Activated CD8-positive, alpha-beta memory T cell treated with anti-CD3 and anti-CD28 coated beads, Interleukin-2, amount 50 U/mL, for 1 hour (primary cell): Measurements from ENCODE around the gene C4orf46.
"Not testable (repeated sequence)": the region's sequence is repeated elsewhere in the genome, so short reads cannot be mapped to it uniquely, and the experiment has no call there.

Experiments
- DNase-seq: peaks from one replicate; pipeline ENCODE4 v3.0.0-alpha.2; 2020; ENCODE audit errors: extremely low read depth

Gene C4orf46

GRCh38 chr4:158671665-158671914 lies at the start of gene C4orf46:
TSS of gene C4orf46 (minus strand) at chr4:158671887. CDS start at chr4:158671801, 86 bp downstream.
- no peak for DNase-seq

GRCh38 chr4:158715802-158716201 lies 44.1 kb upstream of the C4orf46 start:
- DNase-seq: no peak

GRCh38 chr4:158714937-158715336 lies 43.2 kb upstream of the C4orf46 start:
- DNase-seq: no peak

GRCh38 chr4:158712622-158713021 lies 40.9 kb upstream of the C4orf46 start:
- not testable (repeated sequence) for DNase-seq

- DNase-seq: no peak
These were observed 39.1 kb upstream of the C4orf46 start for GRCh38 chr4:158710814-158711213.

GRCh38 chr4:158704274-158704673 lies 32.6 kb upstream of the C4orf46 start:
- no peak for DNase-seq

GRCh38 chr4:158688813-158689212 lies 17.1 kb upstream of the C4orf46 start:
- DNase-seq: no peak

- DNase-seq: no peak
These were observed 10.4 kb upstream of the C4orf46 start for GRCh38 chr4:158682066-158682465.

- no peak for DNase-seq
These were observed 9.9 kb upstream of the C4orf46 start for GRCh38 chr4:158681629-158682028.

- no peak for DNase-seq
These were observed 7.1 kb upstream of the C4orf46 start for GRCh38 chr4:158678767-158679166.

GRCh38 chr4:158676076-158676475 lies 4.4 kb upstream of the C4orf46 start:
- DNase-seq: no peak

GRCh38 chr4:158673633-158674032 lies 1.9 kb upstream of the C4orf46 start:
- no peak for DNase-seq

GRCh38 chr4:158671915-158672806 lies 474 bp upstream of the C4orf46 start, which contains the start of gene ETFDH:
TSS of gene ETFDH (plus strand) at chr4:158672296. CDS start at chr4:158672457, 161 bp downstream.
- DNase-seq: peak; percentile 96

GRCh38 chr4:158670975-158671664 lies 567 bp downstream of the C4orf46 start:
- no peak for DNase-seq

GRCh38 chr4:158669310-158669709 lies 2.4 kb downstream of the C4orf46 start:
- no peak for DNase-seq

- no peak for DNase-seq
These were observed 4.0 kb downstream of the C4orf46 start for GRCh38 chr4:158667651-158668198.

- DNase-seq: no peak
These were observed 4.8 kb downstream of the C4orf46 start for GRCh38 chr4:158666892-158667291.

- no peak for DNase-seq
These were observed 6.9 kb downstream of the C4orf46 start for GRCh38 chr4:158664806-158665205.

- DNase-seq: not testable (repeated sequence)
These were observed 7.7 kb downstream of the C4orf46 start for GRCh38 chr4:158663707-158664625.

GRCh38 chr4:158663255-158663654 lies 8.4 kb downstream of the C4orf46 start:
- not testable (repeated sequence) for DNase-seq

GRCh38 chr4:158657291-158657690 lies 14.4 kb downstream of the C4orf46 start:
- no peak for DNase-seq

- no peak for DNase-seq
These were observed 15.2 kb downstream of the C4orf46 start for GRCh38 chr4:158656439-158656838.
